Tibial nerve (tissue), 4 donors: ENCODE data around the gene RIPPLY2.

Experiments
- EP300 ChIP-seq, 2 donors: sonication (generic); formaldehyde crosslinking; IDR thresholded peaks; one replicate each; pipeline ENCODE4 v1.6.1; 2017; ENCODE audit warnings: antibody characterized with exemption in 2 of 2, mild to moderate bottlenecking in 1 of 2
- POLR2A ChIP-seq, 2 donors: fragments of 450-650 bp; IDR thresholded peaks; one replicate each; pipeline ENCODE4 v1.6.1; 2017; ENCODE audit warnings: antibody characterized with exemption in 2 of 2, mild to moderate bottlenecking in 2 of 2, moderate library complexity in 2 of 2
- TF ChIP-seq, protein P1 (sequence below), 5 experiments: fragments of 200-600 bp in 3 of 5; fragments of 450-650 bp in 2 of 5; sonication (generic) in 3 of 5; IDR thresholded peaks; one replicate each; pipeline ENCODE4 v1.5.1; 2016 to 2019; ENCODE audit warnings: antibody characterized with exemption in 5 of 5, mild to moderate bottlenecking in 3 of 5, moderate library complexity in 2 of 5

DNA sequence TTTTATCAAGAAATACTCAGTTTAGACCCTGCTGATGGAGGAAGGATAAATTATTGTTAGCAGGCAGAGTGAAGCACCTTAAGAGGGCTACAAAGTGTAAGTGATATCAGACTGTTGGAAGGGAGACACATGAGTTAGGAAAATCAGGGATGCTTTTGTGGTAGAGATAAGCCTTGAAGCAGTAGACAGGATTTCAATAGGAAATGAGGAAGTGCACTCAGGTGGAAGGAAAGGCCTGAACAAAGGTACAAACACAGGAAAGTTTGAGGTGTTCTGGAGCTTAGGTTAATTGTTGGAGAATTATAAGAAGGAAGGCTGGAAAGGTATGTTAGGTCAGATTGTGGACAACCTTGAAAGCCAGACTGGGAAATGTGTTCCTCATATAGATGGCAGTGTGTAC is 13.9 kb downstream of the RIPPLY2 start:
- TF ChIP-seq, protein P1, sequence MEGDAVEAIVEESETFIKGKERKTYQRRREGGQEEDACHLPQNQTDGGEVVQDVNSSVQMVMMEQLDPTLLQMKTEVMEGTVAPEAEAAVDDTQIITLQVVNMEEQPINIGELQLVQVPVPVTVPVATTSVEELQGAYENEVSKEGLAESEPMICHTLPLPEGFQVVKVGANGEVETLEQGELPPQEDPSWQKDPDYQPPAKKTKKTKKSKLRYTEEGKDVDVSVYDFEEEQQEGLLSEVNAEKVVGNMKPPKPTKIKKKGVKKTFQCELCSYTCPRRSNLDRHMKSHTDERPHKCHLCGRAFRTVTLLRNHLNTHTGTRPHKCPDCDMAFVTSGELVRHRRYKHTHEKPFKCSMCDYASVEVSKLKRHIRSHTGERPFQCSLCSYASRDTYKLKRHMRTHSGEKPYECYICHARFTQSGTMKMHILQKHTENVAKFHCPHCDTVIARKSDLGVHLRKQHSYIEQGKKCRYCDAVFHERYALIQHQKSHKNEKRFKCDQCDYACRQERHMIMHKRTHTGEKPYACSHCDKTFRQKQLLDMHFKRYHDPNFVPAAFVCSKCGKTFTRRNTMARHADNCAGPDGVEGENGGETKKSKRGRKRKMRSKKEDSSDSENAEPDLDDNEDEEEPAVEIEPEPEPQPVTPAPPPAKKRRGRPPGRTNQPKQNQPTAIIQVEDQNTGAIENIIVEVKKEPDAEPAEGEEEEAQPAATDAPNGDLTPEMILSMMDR (IDR thresholded peaks at IDR 0.05), result no peak
- TF ChIP-seq POLR2A (IDR thresholded peaks at IDR 0.05), result no peak
- no peak for TF ChIP-seq EP300 (IDR thresholded peaks at IDR 0.05)
